Panc1 (cell line): ENCODE data around the gene TSPAN3.

Experiments used
- CTCF ChIP-seq: fragments of 450-650 bp; IDR thresholded peaks from 2 replicates; pipeline ENCODE4 v1.5.1; 2017; ENCODE audit warnings: mild to moderate bottlenecking
- POLR2AphosphoS5 ChIP-seq: IDR thresholded peaks from 2 replicates; pipeline ENCODE4 v1.6.1; 2012; ENCODE audit warnings: mild to moderate bottlenecking, low read depth, low read length, moderate library complexity
- SIN3A ChIP-seq: IDR thresholded peaks from 2 replicates; pipeline ENCODE4 v1.6.1; 2012; ENCODE audit warnings: low read depth, mild to moderate bottlenecking, low read length, moderate library complexity, borderline replicate concordance; ENCODE audit not compliant: insufficient read depth
- TCF7L2 ChIP-seq: IDR thresholded peaks from 2 replicates; pipeline ENCODE4 v1.6.1; 2011; ENCODE audit warnings: mild to moderate bottlenecking, low read depth, low read length, inconsistent platforms
- TF ChIP-seq, protein P1 (sequence below), 2 experiments: IDR thresholded peaks; 2 replicates each; pipeline ENCODE4 v1.6.1; 2011 to 2012; ENCODE audit warnings: low read depth in 2 of 2, control low read depth in 1 of 2, low read length in 1 of 2, mild to moderate bottlenecking in 1 of 2, moderate library complexity in 1 of 2; ENCODE audit not compliant: insufficient read depth in 1 of 2

GRCh38 chr15:76999996-77000395, 70.9 kb downstream of the TSPAN3 start:
- TF ChIP-seq CTCF = no peak
- TF ChIP-seq, protein P1, sequence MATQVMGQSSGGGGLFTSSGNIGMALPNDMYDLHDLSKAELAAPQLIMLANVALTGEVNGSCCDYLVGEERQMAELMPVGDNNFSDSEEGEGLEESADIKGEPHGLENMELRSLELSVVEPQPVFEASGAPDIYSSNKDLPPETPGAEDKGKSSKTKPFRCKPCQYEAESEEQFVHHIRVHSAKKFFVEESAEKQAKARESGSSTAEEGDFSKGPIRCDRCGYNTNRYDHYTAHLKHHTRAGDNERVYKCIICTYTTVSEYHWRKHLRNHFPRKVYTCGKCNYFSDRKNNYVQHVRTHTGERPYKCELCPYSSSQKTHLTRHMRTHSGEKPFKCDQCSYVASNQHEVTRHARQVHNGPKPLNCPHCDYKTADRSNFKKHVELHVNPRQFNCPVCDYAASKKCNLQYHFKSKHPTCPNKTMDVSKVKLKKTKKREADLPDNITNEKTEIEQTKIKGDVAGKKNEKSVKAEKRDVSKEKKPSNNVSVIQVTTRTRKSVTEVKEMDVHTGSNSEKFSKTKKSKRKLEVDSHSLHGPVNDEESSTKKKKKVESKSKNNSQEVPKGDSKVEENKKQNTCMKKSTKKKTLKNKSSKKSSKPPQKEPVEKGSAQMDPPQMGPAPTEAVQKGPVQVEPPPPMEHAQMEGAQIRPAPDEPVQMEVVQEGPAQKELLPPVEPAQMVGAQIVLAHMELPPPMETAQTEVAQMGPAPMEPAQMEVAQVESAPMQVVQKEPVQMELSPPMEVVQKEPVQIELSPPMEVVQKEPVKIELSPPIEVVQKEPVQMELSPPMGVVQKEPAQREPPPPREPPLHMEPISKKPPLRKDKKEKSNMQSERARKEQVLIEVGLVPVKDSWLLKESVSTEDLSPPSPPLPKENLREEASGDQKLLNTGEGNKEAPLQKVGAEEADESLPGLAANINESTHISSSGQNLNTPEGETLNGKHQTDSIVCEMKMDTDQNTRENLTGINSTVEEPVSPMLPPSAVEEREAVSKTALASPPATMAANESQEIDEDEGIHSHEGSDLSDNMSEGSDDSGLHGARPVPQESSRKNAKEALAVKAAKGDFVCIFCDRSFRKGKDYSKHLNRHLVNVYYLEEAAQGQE (IDR thresholded peaks at IDR 0.05; ENCODE audit: insufficient read depth in 1 of 2, low read depth in 2 of 2, low read length in 1 of 2) = no peak
- no peak for TF ChIP-seq POLR2AphosphoS5
- TF ChIP-seq SIN3A = no peak
- no peak for TF ChIP-seq TCF7L2
